Kasumi-1 (cell line): ENCODE measurements around the gene WNT16.
"Not testable (repeated sequence)": the region's sequence is repeated elsewhere in the genome, so short reads cannot be mapped to it uniquely, and the experiment has no call there.

ENCODE experiments used
- DNase-seq, 2 experiments: peaks; one replicate each; lab custom pipeline; 2025; lab: John Stamatoyannopoulos, UW

The WNT16 gene

DNA sequence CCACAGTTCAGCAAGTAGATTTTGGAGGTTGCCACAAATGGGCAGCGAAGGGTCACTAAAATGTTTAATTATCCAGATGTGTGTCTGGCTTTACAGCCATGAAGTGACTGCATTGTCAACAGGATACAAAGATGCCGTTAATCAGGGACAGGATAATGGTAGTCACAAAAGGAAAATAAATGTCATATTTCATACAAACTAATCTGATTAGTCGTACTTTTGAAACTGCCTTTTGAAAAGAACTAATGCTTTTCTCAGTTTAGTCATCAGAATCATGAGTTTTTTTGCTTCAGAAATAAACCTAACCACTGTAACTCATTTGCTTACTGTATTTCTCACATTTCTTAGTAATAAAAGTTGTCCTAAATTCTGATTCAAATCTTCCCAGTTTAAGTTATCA is 22.2 kb upstream of the WNT16 start:
- DNase-seq: no peak

DNA sequence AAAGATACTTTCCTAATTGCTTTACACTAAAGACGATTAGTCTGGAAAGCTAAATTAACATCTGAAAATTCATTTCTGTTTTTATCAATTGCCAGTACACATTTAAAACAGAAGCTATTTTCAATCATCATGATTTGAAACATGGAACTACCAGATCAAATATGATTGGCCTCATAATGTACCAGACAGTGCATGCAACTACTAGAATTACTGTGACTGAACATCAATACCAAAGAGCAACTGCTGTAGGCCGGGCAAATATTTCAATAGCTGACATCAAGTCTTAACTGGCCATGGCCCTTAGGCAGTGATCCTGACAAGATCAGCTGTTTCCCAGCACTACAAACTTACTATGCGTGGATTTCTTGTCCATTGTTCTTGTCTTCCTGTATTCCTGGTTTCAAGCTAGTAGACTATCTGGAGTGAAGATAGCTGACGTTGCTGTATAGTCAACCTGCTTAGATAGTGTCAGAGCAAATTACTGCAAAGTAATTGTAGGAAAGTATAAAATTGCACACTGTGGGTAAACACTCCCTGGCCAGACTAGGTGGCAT is 21.7 kb upstream of the WNT16 start:
- no peak for DNase-seq

DNA sequence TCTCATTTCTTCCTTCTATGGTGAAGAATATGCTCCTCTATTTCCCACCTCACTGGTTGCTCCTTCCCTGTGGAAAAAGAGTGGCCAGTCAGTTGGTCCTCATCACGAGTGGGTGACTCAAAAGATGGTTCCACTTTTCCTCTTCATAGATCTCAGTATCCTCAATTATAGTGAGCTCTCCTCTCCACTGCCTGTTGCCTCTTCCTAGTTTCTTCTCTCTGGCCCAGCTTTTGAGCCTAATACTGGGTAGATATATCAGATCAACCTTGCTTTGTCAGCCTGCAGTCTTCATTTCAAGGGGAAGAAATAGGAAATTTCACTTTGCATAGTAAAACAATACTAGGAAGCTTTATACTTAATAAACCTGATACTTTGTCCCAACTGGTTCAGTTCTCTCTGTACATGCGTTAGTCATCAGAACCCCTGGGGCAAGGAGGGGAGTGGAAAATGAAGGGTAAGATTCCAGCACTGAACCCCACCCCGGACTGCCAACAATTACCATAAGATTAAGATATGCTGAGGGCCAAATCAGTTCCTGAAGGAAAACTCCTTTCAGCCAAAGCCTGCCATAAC is 15.5 kb upstream of the WNT16 start:
- no peak for DNase-seq

DNA sequence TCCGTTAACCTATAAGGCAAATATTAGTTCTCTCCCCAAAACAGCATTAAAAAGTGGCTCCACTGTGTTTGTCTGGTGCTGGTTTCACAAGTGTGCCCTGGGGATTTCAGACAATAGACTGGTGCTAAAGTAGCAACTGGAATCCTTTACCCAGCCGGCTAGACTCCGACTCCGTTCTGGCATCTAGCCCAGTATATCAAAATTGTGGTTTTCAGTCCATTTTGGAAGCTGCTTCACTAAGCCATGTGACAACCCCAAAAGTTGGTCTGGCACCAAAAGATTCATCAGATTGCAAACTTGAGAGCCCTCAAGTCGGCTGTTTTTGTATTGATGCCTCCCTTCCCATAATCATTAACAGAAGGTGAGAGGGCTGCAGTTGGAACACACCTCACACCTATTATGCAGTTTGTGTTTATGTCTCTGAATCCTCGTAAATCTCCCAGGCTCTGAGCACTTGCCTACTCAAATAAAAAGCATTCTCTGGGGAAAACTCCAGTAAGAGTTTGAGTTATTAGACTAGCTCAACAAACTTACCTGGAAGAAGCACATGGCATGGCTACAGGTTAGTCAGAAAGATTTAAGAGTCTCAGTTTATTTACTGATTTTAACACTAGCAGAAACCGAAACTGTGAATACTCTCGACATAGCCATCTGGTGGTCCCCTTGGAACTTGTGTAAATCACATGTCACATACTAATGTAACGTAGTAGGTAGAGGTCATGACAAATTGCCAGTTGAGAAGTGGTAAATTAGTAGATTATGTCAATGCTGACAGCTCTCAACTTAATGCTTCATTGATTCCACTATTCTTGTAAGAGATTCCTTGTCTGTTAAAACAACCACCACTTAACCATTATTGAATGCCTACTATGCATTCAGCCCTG is 14.8 kb upstream of the WNT16 start:
- DNase-seq: no peak

DNA sequence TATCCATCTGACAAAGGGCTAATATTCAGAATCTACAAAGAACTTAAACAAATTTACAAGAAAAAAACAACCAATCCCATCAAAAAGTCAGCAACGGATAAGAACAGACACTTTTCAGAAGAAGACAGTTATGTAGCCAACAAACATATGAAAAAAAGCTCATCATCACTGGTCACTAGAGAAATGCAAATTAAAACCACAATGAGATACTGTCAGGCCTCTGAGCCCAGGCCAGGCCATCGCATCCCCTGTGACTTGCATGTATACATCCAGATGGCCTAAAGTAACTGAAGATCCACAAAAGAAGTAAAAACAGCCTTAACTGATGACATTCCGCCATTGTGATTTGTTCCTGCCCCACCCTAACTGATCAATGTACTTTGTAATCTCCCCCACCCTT is 13.6 kb upstream of the WNT16 start:
- not testable (repeated sequence) for DNase-seq

DNA sequence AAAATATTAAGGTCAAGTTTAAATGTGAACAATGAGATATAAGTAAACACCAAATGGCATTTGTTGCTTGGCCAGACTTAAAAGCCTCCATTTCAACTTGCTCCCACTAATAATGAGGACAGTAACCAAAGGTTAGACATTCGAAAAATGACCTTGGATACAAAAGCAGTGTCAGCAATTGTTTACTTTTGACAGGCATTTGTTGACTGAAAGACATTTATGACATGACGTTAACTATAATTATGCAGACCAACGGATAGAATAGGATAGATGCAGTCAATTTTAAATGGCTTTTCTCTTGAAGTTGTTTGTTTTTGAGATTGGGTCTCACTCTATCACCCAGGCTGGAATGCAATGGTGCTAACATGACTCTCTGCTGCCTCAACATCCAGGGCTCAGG is 6.3 kb upstream of the WNT16 start:
- no peak for DNase-seq

DNA sequence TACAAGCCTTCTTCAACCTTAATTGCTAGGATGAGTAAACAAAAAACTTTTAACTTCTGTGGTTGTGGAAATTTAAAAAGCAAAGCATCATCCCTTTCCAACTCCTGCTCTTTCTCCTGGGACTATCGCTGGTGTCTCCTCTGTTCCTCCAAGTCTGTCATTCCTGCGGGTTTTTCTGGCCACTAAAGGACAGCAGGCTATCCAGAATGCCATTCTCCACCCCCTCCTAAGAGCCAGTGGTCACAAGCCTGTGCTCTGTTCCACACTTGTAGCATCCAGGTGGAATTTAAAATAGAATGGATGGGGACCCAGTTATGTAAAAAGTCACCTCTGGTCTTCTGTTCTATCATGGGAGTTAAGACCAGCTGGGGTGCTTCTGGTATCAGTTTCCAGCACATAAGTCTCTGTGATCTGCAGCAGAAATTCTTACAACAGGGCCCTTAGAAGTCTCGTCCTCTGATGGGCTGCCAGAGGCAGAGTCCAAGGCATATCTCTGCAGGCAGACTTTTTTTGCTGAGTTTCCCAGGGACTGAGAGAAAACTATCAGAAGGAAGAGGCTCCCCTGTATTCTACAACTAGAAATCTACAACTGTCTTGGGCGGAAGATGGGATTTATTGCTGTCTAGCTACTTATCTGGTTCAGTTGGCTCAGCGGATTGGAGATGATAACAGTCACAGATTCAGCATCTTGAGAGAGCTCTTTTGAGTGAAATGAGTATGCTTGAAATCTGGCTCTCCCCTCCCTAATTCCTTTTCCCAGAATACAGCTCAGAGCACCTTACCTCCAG is 5.1 kb upstream of the WNT16 start:
- DNase-seq: no peak

DNA sequence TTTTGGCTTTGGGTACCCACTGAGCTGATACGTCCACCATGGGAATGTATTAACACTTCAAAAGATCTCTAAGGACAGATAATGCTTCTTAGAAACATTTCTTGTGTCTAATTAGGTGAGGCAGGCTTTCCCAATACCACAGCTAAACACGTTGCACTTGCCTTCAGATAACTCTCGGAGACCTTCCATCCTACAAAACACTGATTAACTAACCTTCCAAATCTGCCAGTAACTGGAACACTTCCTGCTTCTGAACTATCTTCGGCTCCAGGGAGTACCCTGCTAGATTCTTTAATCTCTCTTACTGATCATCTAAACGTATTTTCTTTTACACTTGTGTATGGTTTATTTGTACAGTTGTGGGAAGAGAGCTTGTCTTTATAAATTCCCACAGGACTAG is 1.1 kb upstream of the WNT16 start:
- DNase-seq: no peak

DNA sequence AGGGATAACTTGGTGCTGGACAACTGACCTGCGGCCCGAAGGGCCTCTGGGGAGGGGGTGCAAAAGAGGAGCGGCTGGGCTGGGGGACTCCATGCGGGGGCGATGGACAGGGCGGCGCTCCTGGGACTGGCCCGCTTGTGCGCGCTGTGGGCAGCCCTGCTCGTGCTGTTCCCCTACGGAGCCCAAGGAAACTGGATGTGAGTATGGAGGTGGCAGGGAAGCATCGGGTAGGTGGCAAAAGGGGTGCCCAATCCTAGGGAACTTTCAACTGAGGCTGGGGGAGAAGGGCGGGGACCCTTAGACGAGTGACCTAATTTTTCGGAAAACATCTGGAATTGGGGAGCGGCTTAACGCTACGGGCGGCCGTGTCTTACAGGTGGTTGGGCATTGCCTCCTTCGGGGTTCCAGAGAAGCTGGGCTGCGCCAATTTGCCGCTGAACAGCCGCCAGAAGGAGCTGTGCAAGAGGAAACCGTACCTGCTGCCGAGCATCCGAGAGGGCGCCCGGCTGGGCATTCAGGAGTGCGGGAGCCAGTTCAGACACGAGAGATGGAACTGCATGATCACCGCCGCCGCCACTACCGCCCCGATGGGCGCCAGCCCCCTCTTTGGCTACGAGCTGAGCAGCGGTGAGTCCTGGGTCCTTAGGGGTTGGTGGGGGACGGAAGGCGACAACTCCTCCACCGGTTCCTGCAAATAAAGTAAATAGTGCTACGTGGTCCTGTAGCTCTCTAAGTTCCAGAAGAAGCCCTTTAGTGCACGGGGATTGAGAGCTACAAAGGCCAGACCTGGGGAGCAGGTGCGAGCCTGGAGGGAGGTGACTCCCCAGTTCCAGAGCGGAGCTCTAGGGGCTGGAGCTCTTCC is 622 bp downstream of the WNT16 start:
- DNase-seq: no peak

DNA sequence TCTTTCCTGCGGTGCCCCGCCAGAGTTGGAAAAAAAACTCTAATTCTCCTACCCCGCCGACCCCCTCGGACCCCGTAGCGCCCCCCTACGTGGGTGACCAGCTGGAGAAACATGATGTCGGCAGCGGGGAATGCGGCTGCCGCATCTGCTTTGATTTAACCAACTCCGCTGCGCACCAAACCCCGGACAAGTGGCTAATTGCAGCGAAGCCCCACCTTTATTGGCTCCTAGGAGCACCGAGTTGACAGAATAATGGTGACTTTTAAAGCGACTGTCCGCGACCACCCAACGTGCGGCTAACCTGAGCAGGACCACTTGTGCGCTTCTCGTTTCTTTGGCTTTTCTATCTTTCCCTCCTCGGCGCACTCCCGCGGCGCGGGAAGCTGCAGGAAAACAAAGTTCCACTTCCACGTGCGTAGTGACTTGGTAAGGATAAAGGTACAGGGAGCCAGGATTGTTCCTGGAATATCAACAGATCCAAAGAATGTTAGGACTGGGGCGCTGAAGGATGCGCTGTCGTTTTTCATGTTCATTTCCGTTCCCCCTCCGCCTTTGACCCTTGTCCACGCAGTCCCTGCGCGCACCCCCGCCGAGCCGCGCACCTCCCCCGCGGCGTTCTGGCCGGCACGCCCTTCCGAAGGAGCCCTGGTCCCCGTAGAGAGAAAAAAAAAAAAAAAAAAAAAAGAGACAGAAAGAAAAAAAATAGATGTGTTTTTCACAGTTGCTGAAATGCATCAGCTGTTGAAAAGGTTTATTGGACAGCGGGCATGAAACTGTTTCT is 1.4 kb downstream of the WNT16 start:
- DNase-seq: no peak

DNA sequence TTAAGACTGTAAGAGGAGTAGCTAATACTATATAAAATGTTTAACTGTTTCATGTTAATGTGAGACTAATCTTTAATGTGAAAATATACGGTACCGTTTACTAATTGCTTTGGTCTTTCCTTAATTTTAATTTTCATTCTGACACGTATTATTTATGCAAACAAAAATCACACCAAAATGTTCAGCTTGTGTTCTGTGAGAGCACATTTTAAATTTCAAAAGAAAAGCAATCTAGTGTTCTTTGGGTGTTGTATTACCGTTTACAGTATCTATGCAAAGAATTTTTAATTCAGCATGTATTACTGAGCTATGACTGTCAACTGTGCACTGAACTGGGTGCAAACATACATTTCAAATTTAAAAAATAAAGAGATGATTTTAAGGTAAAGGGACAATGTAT is 2.2 kb downstream of the WNT16 start:
- no peak for DNase-seq

DNA sequence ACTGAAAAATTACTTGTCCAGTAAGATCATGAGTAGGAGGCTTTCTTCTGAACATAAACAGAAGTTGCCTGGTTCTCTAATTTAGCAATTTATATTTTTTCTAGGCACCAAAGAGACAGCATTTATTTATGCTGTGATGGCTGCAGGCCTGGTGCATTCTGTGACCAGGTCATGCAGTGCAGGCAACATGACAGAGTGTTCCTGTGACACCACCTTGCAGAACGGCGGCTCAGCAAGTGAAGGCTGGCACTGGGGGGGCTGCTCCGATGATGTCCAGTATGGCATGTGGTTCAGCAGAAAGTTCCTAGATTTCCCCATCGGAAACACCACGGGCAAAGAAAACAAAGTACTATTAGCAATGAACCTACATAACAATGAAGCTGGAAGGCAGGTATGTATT is 2.8 kb downstream of the WNT16 start:
- no peak for DNase-seq

DNA sequence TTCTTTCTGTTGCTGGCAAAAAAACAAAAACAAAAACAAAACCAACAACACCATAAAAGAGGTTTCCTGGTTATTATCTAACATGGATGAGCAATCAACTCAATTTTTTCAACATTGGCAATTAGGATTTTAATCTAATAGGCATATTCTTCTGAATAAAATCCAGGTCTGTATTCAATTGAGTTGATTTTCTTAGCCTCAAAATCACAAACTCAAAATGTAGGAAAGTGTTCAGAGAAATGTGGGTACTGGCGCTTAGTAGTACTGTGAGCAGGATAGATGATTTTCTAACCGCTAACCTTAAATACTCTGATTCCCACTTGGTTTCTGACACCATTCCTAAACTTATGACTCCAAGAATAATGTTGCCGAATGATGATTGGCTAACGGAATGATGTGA is 5.6 kb downstream of the WNT16 start:
- no peak for DNase-seq

DNA sequence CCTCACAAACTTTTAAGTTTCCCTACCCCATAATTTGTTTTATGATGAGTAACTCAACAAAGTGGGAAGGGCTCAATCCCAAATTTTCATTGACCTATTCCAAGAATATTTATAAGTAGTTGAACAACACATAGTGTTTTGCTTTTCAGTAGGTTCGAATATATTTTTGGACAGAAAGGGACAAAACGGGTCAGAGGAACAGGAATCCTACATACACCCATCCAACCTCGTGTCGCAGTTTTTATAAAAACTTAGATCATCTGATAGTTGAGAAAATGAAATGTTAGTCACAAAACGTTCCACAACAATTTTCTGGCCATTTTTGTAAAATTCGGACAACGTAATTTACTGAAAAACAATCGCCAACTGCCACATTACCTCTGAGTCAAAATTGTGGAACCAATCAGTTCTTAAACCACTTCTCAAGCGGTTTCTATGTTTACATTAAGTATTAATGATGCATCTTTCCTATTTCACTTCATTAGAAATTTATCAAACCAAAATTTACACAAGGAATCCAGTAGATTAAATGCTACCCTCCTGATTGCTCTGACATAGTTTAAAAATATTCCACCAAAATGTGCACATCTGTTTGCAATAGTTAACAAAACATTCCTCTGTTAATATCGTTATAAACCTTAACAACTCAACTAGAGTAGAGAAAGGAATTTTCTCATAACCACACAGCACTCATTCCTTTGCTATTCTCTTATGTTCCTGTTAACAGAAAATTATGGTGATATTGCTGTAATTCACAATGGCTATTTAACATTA is 6.3 kb downstream of the WNT16 start:
- DNase-seq: no peak

DNA sequence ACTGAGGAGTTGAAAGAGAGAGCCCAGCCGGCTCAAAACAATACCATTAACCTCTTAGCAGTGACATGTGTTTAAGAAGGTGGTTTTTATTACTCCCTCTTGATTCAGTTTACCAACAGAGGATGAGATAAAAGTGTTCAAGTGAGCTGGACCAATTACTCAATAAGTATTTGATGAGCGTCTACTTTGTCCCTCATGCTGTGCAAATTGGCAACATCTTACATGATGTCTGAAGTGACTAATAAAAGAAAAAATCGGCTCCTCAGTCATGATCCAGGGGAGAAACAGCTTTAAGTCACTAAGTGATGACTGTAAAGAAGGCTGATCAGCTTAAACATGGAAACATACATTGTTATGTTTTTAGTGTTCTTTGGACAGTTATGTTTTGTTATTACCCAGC is 7.8 kb downstream of the WNT16 start:
- DNase-seq: no peak

DNA sequence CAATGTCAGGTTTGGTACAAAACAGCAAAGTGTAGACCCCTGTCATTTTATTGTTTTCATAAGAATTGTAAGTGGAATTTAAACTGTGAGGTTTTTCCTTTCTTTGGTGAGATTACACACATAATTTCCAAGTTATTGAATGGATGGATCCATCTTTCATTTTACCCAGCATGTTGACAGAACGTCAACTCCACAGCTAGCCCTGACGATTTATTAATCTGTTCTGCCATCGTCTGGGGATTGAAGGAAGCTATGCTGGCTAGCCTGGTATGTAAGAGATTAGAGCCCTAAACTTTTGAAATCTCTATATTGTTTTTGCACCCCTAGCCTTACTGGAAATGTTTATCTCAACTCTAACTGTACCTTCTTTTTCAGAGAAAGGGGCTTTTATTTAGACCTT is 8.6 kb downstream of the WNT16 start:
- no peak for DNase-seq

DNA sequence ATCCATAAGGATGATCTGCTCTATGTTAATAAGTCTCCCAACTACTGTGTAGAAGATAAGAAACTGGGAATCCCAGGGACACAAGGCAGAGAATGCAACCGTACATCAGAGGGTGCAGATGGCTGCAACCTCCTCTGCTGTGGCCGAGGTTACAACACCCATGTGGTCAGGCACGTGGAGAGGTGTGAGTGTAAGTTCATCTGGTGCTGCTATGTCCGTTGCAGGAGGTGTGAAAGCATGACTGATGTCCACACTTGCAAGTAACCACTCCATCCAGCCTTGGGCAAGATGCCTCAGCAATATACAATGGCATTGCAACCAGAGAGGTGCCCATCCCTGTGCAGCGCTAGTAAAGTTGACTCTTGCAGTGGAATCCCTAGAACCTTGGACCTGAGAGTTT is 10.3 kb downstream of the WNT16 start:
- no peak for DNase-seq

DNA sequence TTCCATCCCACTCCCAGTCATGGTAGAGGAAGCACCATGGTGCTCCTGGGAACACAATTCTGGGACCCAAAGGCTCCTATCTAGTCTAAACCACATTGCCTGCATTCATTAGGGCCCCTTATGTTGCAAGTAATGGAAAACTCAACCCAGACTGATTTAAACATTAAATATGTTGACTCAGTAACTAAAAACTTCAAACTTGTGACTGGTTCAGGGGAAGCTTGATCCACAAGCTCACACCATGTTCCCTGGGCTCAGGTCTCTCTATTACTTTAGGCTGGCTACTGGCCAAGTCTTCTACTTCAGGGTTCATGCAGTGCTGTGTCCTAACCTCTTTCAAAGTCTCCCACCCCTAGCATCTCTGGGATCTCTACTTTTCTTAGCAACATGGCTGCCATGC is 13.1 kb downstream of the WNT16 start:
- no peak for DNase-seq

DNA sequence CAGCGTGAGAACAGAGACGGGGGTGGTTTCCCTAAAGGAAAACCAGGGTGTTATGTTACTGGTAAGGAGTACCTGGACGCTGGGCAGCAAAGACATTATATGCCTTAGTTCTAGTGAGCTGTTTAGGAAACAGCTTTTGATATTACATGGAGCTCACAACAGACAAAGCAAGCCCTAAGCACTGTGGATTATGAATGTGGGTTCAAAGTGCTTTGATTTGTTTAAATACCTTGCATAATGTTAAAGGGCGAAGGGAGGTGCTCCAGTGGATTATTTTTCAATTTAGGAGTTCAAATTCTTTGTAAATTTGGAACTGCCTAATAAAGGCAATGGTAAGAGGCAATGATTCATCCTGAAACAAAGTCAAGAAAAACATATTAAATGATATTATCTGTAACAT is 13.8 kb downstream of the WNT16 start:
- no peak for DNase-seq

DNA sequence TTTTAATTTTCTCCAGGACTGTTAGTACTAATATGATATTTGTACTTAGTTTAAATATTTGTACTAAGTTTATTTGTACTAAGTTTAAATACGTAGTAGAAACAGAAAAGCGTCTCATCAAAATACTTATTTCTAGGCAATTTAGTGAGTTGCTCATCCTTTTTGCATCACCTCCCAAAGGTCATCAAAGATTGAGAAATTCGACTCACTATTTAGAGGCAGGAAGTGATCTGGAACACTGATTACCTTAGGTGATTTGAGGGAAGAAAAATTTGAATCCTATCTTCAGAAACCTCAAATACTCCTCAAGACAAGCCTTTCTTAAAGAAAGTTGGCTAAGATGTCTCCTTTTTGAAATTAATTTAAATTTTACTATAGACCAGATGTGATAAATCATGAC is 14.5 kb downstream of the WNT16 start:
- DNase-seq: no peak
